Pancreas (tissue), 10 donors: ENCODE results near the gene ROBO1. TPM values are rescaled to one million over a fixed set of nuclear protein-coding genes. Genes with fewer than 3 reads are reported as not detected.

Experiments
- ATAC-seq, 4 donors: fragments of 200-7000 bp; cut with Tn5 transposase; one replicate each; pipeline versions ENCODE4 v1.8.0 to v1.9.1; 2020; ENCODE audit warnings: mild to moderate bottlenecking in 4 of 4, moderate library complexity in 4 of 4
- DNase-seq, 6 donors: peaks; one replicate each; pipeline ENCODE4 v3.0.0-alpha.2; 2020
- FAIRE-seq: peaks from 2 replicates; lab custom pipeline; 2012; peaks lifted over from hg19 to GRCh38; lab: Jason Lieb, UNC
- H3K27ac ChIP-seq, 4 donors: fragments of 200-600 bp; sonication (generic); 1 replicate in 3 of 4; 2 replicates in 1 of 4; pipeline versions ENCODE4 v1.5.0 to v1.8.0; 2020
- H3K27me3 ChIP-seq, 4 donors: fragments of 200-600 bp; one replicate each; pipeline ENCODE4 v1.8.0; 2021
- H3K36me3 ChIP-seq, 3 donors: fragments of 200-600 bp; sonication (generic) in 1 of 3; one replicate each; pipeline versions ENCODE4 v1.5.0 to v1.8.0; 2020 to 2021
- H3K4me1 ChIP-seq, 3 donors: fragments of 200-600 bp; one replicate each; pipeline ENCODE4 v1.8.0; 2021
- H3K4me3 ChIP-seq, 4 donors: fragments of 200-600 bp; sonication (generic) in 2 of 4; one replicate each; pipeline versions ENCODE4 v1.5.0 to v1.8.0; 2020 to 2021
- H3K9me3 ChIP-seq, 4 donors: fragments of 200-600 bp; one replicate each; pipeline ENCODE4 v1.8.0; 2021
- CTCF ChIP-seq, 4 donors: fragments of 200-600 bp; sonication (generic) in 3 of 4; IDR thresholded peaks; one replicate each; pipeline versions ENCODE4 v1.5.0 to v1.8.0; 2021; ENCODE audit warnings: antibody characterized with exemption in 4 of 4
- WGBS, 2 donors: extraction: QIAGEN DNeasy Blood & Tissue Kit; methylation state at CpG; one replicate each; pipeline ENCODE4 v1.1.7; 2013; 5-methylcytosine and 5-hydroxymethylcytosine counted together
- intact Hi-C, 3 donors: fragments of 100-400 bp; cut with DNase I; formaldehyde crosslinking; loops; one replicate each; pipeline versions ENCODE4 v1.11.1 to v1.14.2; 2022
- polyA plus RNA-seq, 2 donors: library from polyadenylated mRNA; stranded (reverse); fragments of 200-250 nt; gene quantifications; one replicate each; pipeline ENCODE4 v1.2.3, GENCODE V29; 2013
- total RNA-seq, 6 donors: library from RNA; stranded (reverse); fragmentation: NEBNext Ultra II Directional in 4 of 6; extraction: Animal tissue kit (Norgen Biotek cat#: 25700) in 4 of 6; gene quantifications; one replicate each; pipeline versions ENCODE4 v1.2.1 to v1.2.4, GENCODE V29; 2021 to 2023
- donor health status: healthy with polysubstance abuse.
- donor health status: DM: no; HTN: no; CAD: no; lungs with moderate emphysema.
- donor health status: DM: no; HTN: no; CAD: no.
- donor health status: control.
- donor health status: control.
- donor health status: Bipolar disorder and iron deficiency.
- donor health status: DM: yes; HTN: yes; CAD: no.
- donor health status: DM: no; HTN: no; CAD: no.
- donor health status: DM: no; HTN: no; CAD: no.
- donor health status: DM: yes; HTN: yes; CAD: no.

ROBO1 gene
- total and polyA plus RNA-seq, 8 donors = 0.51 to 8.5 (median 2.8) TPM

DNA sequence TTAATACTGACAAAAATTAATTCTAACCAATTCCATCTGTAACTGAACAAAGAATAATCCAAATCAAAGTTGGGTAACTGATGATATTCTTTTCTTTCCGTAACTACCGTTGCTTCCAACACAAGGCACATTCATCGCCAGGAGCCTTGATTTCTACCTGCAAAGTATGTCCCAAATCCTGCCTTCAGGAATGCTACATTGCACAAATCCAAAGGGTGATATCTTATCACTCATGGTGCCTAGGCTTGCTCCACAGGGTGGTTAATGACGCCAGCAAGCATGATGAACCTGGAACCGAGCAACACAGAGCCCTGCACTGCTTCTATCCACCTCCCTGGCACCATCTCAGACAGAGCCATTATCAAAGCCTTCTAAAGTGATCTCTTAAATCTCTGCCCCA, 772.7 kb downstream of the ROBO1 start:
- intact Hi-C loops = no loop called here
- WGBS, 2 donors = 76 to 87% methylated on average over 5 of the region's 5 CpGs
- H3K27me3 ChIP-seq = no peaks in the 10 kb centered on the region
- ATAC-seq = no peak
- H3K36me3 ChIP-seq = no peaks in the 10 kb centered on the region
- no peak for TF ChIP-seq CTCF (IDR thresholded peaks at IDR 0.05)
- H3K27ac ChIP-seq = no peak overlapping the region
- no peak for DNase-seq
- no peak overlapping the region for H3K4me3 ChIP-seq
- FAIRE-seq = no peak
- no peaks in the 10 kb centered on the region for H3K4me1 ChIP-seq
- H3K9me3 ChIP-seq = no peaks in the 10 kb centered on the region

DNA sequence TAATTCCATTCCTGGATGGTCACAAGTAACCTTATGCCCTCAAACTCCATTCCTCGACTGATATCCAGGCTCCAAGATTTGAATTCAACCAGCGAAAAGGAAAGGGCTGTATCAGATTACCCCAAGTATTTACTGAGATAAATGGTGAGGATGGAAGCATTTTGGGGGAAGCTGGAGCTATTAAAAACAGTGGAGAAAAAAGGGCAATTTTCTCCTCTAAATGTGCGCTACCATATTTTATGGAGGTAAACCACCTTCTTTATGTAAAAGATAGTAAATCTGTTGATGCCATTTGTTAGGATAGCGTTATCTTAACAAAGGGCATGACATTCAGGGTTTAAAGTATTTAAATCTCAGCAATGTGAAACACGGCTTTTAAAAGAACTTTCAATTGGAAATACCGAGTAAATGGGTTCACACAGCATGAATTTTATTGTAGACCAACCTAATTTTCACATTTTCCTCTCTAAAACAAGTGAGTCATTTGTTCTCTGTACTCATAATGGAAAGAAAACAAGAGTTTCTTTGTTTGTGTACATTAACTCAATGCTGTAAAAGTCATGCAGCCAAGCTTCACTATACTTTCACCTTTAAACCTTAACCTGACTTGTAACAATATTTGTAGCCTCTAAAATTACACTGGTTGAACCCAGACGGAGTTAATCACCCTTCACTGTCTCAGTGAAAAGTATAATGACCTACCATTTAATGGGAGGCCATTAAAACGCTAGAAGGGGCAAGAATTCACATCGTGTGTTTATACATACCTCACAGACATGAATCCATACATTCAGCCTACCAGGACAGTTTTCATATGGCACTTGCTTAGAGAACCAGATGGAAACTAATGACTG, 773.4 kb downstream of the ROBO1 start:
- Histone ChIP-seq H3K4me3 (no peak overlapping the region), H3K36me3 (no peaks in the 10 kb centered on the region), H3K9me3 (no peaks in the 10 kb centered on the region), H3K27me3 (no peaks in the 10 kb centered on the region), H3K27ac (no peak overlapping the region), H3K4me1 (no peaks in the 10 kb centered on the region)
- 46 to 49% methylated on average over 9 of the region's 9 CpGs for WGBS, 2 donors
- DNase-seq (no peak), ATAC-seq (no peak), FAIRE-seq (no peak)
- intact Hi-C loops = no loop called here
- TF ChIP-seq CTCF (IDR thresholded peaks at IDR 0.05) = no peak

- no peak for TF ChIP-seq CTCF (IDR thresholded peaks at IDR 0.05)
- FAIRE-seq = no peak
- WGBS, 2 donors = 48 to 58% methylated on average over 4 of the region's 4 CpGs
Observed at GRCh38 chr3:78993375-78993774, 774.4 kb downstream of the ROBO1 start.

GRCh38 chr3:78992830-78993229, 775.0 kb downstream of the ROBO1 start:
- no peak for TF ChIP-seq CTCF (IDR thresholded peaks at IDR 0.05)
- intact Hi-C loops = no loop called here
- 77 to 79% methylated on average over 3 of the region's 3 CpGs for WGBS, 2 donors

More at GRCh38 chr3:78993375-78993774, 774.4 kb downstream of the ROBO1 start:
- H3K4me3 ChIP-seq = no peak overlapping the region
- DNase-seq (no peak), ATAC-seq (no peak)
- H3K27me3 ChIP-seq = no peaks in the 10 kb centered on the region
- H3K36me3 ChIP-seq = no peaks in the 10 kb centered on the region
- H3K4me1 ChIP-seq = no peaks in the 10 kb centered on the region
- H3K9me3 ChIP-seq = no peaks in the 10 kb centered on the region
- intact Hi-C loops = no loop called here
- H3K27ac ChIP-seq = no peak overlapping the region

GRCh38 chr3:78992400-78992799, 775.4 kb downstream of the ROBO1 start:
- no peak for FAIRE-seq
- DNase-seq = no peak
- no peak overlapping the region for H3K4me3 ChIP-seq
- intact Hi-C loops = no loop called here
- H3K27me3 ChIP-seq = no peaks in the 10 kb centered on the region
- no peaks in the 10 kb centered on the region for H3K36me3 ChIP-seq
- TF ChIP-seq CTCF (IDR thresholded peaks at IDR 0.05) = no peak
- H3K4me1 ChIP-seq = no peaks in the 10 kb centered on the region
- no peak overlapping the region for H3K27ac ChIP-seq
- H3K9me3 ChIP-seq = no peaks in the 10 kb centered on the region
- ATAC-seq = no peak

More at GRCh38 chr3:78992830-78993229, 775.0 kb downstream of the ROBO1 start:
- no peak for FAIRE-seq
- Histone ChIP-seq H3K36me3 (no peaks in the 10 kb centered on the region), H3K27me3 (no peaks in the 10 kb centered on the region), H3K4me3 (no peak overlapping the region), H3K27ac (no peak overlapping the region), H3K9me3 (no peaks in the 10 kb centered on the region), H3K4me1 (no peaks in the 10 kb centered on the region)
- ATAC-seq = no peak
- no peak for DNase-seq
